HG03558 (cell line): ENCODE data around the gene PARM1.

Experiments
- ATAC-seq: cut with Tn5 transposase; IDR thresholded peaks from one replicate; pipeline ENCODE4 v1.9.1; 2021; ENCODE audit warnings: moderate number of reproducible peaks; ENCODE audit not compliant: unreplicated experiment; ENCODE audit errors: extremely low read depth

The PARM1 gene

DNA sequence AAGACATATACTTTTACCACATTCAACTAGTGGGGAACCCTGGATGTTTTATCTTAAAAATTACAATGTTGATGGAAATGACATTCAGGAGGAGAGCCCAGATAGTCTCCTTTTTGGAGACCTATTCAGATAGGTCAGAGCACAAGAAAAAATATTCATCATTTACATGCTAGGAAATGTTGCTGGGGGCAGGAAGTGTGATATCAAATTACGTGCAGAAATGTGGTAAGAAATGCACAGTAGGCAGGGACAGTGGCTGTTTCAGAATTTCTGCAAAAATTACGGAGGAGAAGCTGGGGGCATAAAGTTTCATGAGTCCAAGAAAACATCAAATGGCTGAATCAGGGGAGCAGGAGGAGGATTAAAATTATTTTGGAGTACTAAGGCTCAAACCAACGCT, 8.2 kb downstream of the PARM1 start:
- ATAC-seq: no peak

DNA sequence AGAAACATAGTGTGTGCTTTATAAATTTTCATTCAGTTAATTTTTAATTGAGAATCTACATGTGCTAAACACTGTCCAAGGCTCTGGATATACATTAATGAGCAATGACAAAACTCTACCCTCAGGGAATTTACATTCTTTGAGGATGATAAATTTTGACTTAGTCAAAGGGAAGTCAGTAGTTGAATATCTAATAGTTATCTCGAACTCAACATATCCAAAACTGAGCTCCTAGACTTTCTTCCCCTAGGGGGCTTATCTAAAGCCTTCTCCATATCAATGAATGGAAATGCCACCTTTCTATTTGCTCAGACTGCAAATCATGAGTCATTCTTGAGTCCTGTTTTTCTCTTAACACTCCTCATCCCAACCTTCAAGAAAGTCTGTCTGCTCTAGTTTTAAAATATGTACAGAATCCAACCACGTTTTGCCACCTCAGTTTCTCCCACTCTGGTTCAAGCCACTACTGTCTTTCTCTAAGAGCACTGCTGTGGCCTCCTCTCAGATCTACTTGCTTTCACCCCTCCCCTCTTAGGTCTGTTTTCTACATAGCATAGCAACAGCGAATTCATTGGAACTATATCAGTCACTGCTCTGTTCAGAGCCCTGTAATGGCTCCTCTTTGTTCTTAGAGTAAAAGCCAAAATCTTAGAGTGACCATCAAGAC, 9.5 kb downstream of the PARM1 start:
- ATAC-seq: no peak

DNA sequence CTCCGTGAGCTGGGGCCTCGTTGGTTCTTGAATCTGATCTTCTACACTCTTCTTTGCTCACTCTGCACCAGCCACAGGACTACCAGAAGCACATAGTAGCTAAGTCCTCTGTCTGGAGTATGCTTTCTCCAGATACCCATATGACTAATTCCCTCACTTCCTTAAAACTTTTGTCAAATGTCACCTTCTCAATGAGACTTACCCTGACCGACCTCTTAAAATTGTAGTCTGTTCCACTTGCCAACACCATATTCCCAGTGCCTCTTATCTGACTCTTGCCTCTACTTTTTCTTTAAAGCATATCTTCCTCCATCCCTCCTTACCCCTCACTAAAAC, 10.0 kb downstream of the PARM1 start:
- no peak for ATAC-seq

DNA sequence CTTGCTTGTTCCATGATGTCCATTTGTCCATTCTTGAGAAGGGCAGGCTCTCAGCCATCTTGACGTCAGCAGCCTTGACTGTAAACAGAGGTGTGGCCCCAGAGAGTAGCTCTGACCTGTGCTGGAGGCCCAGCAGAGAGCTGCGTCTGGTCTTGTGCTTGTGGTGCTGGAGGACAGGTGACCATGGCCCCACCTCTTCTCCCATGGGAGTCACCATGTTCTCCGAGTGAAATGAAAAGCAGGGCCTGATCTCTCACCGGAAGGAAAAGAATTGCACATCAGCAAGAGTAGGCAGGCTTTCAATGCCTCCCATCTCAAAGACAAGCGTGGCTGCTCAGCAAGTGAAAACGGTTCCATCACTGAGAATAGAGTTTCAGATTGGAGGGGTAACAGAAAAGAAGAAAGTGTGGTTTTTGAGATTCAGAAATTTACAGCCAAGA, 11.5 kb downstream of the PARM1 start:
- ATAC-seq: no peak

DNA sequence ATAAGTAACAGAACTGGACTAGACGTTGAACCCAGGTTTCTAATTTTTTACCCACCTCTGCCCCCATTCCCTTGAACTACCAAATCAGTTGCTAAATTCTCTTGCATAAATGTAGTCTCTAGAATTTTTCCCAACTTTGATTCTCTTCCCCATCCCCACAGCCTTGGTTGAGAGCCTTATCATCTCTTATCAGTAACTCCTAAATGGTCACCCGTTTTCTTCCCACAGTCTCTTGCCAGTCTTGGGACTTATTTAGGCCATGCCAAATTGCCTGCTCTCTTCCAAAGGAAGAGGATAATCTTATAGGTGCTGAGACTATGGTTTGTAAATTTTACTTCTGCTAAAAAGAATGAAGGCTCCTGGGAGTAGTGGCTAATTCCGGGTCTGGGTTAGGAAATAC, 13.3 kb downstream of the PARM1 start:
- ATAC-seq: no peak

DNA sequence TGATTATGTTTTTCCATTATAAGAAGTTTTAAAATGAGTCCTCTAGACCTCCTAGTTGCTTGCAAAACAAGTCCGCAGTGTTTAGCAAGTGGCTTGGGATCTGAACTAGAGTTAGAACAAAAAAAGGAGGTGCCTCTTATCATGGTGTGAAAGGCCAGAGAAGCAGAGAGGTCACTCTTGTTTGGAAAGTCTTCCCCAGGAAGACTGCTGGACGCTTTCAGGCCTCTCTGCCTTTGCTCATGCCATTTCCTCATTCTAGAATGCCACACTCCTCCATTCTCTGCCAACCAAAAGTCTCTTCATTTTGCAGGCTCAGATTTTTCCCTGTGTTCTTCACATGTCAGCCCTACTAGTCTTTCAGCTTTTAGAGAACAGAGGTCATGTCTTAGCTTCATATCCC, 14.9 kb downstream of the PARM1 start:
- ATAC-seq: no peak

DNA sequence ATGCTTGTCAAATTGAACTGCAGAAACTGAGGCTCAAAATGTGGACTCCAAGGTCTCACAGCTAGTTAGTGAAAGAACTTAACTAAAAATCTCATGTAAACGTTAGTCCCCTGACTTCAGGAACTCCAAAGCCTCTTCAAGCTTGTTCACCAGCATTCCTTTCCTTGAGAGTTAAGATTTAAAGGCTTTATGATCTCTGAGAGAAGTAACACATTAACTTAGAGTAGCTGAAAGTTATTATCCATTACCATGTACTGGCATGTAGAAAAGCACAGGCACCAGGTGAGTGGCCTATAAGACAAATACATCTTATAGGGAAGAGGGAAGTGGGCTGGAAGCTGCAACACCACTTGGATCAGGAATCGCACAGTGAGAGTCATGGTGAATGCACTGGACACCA, 15.3 kb downstream of the PARM1 start:
- no peak for ATAC-seq

DNA sequence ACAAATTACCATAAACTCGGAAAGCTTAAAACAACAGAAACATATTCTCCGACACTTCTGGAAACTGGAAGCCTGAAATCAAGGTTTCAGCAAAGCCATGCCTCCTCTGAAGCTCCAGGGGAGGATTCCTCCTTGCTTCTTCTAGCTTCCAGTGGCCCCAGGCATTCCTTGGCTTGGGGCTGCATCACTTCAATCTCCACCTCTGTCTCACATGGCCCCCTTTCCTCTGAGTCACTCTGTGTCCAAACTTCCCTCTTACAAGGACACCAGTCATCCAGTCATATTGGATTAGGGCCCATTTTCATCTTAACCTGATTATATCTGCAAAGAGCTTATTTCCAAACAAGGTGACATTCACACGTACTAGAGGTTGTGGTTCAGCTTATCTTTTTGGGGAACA, 17.3 kb downstream of the PARM1 start:
- no peak for ATAC-seq

DNA sequence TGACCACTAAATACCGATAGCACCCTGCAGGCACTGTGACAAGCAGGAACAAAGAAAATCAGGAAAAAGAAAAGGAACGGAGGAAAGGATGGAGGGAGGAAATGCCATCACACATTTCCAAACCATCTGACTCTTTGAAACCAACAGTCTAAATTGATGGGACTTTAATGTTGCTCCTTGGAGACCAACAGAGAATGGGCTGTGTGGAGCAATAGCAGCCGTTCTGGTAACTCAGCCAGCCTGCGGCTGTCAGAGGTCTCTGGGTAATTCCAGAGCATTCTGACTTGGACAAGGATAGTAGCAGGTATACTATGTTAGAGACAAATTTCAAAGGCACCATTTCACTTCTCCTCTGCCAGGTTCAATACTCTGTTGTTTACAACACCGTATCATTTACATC, 18.0 kb downstream of the PARM1 start:
- no peak for ATAC-seq

DNA sequence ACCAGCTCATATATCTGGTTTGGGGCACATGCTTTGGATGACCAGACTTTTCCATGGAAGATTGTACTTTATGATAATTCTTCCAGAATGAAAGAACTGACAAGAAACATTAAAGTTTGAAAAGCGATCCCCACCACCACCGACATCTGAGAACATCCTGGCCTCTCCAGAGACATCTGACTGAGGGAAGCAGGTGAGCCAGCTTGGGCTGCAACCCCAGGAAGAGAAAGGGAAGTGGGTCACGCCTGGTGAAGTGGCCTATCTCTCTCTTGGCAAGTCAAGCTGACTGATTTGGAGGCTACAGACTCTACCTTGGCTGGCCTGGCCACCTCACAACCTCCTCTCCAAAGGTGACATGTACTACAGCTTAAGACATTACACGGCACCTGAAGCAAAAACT, 20.7 kb downstream of the PARM1 start:
- ATAC-seq: no peak

DNA sequence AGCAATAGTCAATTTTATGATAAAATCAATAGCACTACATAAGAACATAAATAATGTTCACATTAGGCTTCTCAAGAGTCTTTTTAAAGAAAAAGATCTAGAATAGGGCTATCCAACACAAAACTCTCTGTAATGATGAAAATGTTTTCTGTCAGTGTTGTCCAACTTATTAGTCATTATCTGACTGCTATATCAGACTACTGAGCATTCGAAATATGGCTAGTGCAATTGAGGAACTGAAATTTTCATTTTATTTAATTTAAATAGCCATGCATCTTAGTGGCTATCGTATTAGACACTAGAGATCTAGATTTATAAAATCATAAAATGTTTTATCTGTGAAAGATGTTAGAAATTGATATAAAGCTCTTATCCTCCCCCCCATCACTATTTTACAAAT, 26.0 kb downstream of the PARM1 start:
- ATAC-seq: no peak

DNA sequence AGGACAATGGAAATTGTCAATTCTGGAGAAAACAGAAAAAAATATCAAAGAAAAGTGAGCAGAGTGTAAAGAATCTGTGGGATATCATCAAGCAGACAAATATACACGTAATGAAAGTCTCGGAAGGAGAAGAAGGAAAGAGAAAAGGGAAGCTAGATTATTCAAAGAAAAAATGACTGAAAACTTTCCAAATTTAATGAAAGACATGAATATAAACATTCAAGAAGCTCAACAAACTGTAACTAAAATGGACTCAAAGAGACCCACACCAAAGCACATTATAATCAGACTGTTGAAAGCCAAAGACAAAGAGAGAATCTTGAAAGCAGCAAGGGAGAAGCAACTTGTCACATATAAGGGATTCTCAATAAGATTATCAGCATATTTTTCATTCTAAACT, 28.3 kb downstream of the PARM1 start:
- ATAC-seq: no peak

DNA sequence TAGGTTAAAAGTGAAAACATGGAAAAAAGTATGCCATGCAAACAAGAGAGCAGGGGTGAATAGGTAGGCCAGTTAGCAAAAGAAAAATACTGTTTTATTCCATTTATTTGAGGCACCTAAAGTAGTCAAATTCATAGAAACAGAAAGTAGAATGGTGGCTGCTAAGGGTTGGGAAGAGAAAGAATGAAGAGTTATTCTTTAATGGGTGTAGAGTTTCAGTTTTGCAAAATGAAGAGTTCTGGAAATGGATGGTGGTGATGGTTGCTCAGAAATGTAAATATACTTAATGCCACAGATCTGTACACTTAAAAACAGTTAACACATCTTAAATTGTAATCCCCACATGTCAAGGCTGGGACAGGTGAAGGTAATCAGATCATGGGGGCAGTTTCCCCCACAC, 29.7 kb downstream of the PARM1 start:
- no peak for ATAC-seq

DNA sequence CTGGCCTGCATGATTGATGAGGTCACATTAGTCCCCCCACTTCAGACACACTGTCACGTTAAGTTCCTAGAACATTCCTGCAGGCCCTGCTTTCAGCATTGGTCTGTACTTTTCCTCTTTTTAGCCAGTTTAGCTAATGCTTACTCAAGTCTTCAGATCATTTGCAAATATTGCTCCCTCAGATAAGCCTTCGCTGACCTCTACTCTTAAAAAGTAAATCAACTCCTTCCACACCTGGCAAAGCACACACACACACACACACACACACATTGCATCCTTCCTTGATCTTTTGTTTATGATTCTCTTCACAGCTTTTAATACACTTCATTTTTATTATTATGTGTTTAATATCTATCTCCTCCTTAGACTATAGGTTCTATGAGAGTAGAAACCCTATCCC, 31.4 kb downstream of the PARM1 start:
- no peak for ATAC-seq

DNA sequence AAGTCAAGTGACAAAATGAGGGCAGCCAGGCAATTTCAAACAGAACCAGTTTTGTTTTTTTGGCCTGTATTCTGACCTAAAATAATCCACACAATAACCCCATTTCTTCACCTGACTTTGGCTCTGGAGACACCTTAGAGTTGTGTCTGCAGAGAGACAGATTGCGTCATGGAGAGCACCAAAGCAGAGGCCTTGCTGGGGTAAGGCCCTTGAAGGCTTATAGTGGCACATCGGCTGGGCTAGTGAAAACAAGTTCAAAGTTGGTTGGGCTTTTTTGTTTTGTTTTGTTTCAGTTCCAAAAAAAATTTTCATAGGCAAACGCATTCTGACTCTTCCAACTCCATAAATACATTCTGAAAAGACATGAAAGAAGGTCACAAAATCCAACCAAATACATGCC, 34.4 kb downstream of the PARM1 start:
- no peak for ATAC-seq

DNA sequence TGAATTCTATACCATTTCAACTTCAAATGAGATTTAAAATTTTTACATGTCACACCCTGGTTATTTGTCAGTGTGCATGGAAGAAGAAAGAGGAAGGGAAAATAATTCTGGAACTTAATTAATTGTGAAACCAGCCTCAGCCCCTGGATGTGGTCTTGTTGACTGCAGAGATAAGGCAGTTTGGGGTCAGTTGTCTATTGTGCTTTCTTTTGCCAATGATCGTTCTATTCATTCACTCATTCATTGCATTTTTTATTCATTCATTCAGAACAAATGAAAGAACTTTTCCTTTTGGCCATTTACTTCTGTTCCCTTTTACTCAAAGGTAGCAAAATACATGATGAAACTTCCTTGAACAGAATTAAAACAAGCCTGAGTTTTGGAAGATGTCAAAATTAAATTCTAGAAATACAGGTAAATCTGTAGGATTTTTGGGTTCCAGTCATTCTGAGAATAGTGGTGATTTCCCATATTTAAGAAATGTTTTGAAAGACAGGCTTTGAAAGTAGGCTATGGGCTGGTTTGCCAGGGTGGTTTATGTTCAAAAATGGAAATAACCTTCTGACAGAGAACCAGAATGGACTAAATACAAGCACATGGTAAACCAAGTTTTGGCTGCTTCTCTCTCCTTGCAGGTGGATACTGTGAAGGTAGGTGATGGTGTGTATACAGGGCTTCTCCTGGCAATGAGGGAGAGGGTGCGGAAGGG, 35.7 kb downstream of the PARM1 start:
- no peak for ATAC-seq

DNA sequence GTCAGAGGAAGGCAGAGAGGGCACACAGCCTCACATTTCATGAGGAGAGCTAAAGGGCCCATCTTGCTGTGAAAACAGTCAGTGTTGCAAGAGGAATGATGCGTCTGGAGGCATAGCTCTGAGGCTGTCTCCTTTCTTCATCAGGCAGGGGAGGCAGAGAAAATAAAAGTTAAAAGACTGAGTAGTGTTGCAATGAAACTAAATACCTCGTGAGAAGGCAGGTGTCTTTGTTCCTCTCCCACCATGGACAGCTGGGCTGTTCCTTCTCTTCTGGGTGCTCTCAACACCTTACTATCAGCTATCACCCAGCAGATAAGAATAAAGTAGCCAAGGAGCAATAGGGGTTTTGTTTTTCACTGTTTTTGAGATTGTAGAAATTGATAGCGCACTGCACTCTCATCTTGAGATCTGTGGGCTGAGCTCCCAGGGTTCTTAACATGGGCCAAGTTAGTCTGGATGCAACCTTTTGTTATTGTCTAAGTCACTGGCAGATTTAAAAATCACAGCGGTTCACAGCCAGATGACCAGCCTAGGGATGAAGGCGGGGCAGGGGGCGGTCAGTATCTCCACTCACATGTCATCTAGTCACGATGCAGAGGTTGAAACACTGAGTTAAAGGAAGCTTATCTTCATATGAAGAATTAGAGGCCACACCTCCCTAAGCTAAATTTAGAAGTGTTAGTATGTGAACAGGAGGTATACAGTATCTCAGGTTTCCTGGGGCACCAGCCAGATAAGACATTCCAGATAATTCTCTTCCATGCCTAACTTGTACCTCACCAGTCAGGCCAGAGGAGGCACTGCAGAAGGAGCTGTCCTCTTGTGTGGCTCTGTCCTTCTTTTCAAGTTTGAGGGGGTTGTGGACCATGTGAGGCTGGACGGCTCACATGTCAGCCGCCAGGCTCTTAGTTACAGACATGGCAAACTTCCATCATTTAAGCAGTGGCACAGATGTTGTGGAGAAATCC, 36.9 kb downstream of the PARM1 start:
- ATAC-seq: no peak

DNA sequence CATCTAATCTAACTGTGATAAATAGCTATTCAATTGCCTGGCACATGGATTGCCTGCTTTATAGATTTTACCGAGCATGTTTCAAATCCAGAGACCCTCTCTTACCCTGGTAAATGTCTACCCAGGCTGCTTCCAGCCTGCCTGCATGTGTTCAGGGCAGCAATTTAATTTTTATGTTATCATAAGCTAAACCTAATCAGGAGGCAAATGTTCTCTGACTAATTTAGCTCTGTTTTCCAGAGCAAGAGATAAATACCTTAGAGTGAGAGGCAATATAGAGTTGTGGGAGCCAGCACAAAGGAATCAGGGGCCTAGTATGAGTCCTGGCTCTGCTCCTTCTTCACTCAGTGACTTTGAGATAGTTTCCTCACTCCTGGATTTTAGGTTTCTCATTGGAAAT, 37.7 kb downstream of the PARM1 start:
- ATAC-seq: no peak

DNA sequence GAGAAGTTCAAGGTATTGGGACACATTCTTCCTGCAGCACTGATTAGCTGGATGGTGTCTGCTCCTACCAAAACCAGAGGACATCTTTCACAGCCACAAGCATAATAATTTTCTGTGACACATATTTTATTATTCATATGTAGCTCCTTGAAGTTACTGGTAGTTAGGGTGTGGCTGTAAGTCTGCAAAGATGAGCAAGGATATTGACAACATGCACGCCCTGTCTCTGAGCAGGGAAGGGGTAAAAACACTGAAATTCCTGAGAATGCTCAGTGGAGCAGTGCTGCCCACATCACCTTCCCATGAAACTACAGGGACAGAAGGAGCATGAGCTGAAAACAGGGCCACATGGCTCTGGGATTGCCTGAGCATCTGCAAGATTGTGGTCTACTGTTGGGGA, 38.9 kb downstream of the PARM1 start:
- no peak for ATAC-seq

DNA sequence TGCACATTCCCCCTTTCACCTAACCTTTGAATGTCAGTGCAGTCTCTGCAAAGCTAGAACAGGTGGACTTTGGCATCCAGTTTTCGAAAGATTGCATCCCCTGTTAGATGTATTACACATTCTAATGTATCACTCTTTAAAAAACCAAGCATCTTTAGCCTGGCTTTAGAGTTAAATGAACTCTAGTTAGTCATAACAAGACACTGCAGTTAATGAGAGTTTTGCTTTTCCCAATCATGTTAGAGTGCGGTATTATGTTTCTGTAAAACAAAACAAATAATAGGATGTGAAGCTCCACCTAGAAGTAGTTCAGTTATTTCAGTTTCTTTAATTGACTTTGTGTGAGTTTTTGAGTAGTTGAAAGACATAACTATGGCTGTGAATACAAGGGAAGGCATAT, 42.2 kb downstream of the PARM1 start:
- ATAC-seq: no peak
